Suppressor macrophage treated with lipopolysaccharide for 1 hour (primary cell): Measurements from ENCODE around the gene TP53TG3B.
"Not testable (repeated sequence)": the region's sequence is repeated elsewhere in the genome, so short reads cannot be mapped to it uniquely, and the experiment has no call there.

Experiments
- DNase-seq, 3 donors: peaks; one replicate each; pipeline ENCODE4 v3.0.0-alpha.2; 2020 to 2022

Gene TP53TG3B

GRCh38 chr16:33360541-33360940 is at the start of gene TP53TG3B:
Gene TP53TG3B (plus strand): TSS chr16:33360841. CDS start chr16:33360909, 68 bp downstream.
- not testable (repeated sequence) for DNase-seq

GRCh38 chr16:33336226-33337012 is 24.2 kb upstream of the TP53TG3B start:
- peak in 1 of 3 donors; percentile 2 for DNase-seq

GRCh38 chr16:33337627-33338542 is 22.8 kb upstream of the TP53TG3B start:
- peak in 1 of 3 donors; percentile 2 for DNase-seq

GRCh38 chr16:33338543-33338951 is 22.1 kb upstream of the TP53TG3B start:
- DNase-seq = not testable (repeated sequence)

- DNase-seq = not testable (repeated sequence)
These were observed 21.3 kb upstream of the TP53TG3B start for GRCh38 chr16:33339093-33340061.
